Fibroblast of skin of right quadriceps (primary cell): ENCODE data around the gene MYO1E.

ENCODE experiments used
- DNase-seq: peaks from one replicate; pipeline ENCODE4 v3.0.0-alpha.2; 2013

The MYO1E gene

DNA sequence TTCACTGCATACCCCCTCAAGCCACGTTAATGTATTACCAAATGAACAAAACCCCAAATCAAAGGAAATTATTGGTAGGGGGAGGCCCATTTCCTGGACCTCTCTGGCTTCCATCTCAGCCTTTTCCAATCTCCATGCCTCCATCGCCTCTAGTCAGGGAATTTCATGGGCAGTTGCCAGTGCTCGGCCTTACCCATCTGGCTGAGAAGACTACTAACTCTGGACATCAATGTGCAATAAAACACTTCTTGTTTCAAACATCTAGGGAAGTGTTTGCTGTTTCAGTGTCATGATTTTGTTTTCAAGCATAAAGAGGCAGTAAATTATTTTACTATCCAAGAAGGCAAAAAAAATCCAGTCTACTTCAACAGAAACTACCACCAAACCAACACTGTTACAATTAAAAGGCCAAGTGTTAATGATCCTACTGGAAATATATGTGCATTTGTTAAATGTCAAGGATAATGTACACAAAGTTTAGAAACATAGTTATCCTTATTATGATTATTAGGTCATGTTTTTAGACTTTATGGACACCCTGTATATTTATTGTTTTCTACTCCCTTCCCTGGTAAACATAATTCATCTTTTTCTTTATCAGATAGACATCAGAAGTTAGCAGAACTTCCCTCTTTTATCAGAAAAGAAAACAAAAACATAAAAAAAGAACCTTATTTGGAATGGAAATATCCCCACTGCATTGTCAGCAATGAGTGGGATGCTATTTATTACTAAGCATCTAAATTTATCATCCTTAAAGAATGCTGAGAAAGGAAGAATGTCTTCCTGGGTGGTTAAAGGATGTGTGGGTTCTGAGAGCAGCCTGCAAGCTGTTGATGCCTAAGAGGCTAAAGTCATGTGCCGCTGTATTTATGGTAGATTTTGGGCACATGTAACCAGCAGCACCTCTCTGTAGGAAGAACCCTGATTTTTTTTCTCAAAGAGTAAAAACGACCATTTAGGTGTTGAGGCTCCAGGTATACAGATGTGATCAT, 150.9 kb downstream of the MYO1E start:
- DNase-seq: peak; percentile 91

DNA sequence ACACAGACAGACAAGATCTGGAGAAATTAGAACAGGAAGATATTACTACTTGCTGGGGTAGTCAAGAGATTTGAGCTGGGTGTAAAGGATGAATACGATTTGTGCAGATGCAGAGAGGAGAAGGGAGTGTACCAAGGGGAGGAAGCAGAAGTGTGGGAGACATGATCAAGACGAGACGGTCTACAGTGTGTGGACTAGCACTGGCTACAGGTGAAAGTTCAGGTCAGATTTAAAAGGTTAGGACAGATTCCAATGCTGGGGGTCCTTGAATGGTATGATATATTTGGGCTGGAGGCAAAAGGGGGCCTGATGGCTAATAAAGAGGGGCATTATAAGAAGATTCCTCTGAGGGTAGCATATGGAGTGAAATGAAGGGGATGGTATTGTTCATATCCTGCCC, 154.0 kb downstream of the MYO1E start:
- no peak for DNase-seq

DNA sequence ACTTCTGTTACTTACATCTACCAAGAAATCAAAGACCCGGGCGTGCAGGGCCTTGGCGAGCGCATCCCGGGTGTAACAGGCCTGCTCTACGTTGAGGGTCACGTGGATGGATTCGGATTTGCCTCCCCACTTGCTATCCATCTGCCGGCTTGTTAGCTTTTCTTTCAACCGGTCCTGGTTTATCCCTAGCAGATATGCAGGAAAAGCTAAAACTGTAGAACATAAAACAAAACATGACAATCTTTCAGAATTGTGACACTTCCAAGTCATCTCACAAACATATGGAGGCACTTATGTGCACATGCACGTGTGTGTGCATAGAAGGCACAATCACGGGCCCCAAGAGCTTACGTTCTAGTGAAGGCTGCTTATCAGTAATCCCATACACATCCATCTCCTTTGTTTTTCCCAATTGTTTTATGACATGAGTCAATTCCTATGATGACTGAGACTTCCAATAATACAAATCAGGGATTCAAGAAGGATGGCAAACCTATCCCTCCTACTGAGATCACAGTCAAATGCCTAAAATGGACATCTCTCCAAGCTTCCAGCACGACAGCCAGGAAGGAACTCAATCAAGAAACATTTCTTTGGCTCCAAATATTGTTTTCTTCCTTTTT, 154.7 kb downstream of the MYO1E start:
- DNase-seq: no peak

DNA sequence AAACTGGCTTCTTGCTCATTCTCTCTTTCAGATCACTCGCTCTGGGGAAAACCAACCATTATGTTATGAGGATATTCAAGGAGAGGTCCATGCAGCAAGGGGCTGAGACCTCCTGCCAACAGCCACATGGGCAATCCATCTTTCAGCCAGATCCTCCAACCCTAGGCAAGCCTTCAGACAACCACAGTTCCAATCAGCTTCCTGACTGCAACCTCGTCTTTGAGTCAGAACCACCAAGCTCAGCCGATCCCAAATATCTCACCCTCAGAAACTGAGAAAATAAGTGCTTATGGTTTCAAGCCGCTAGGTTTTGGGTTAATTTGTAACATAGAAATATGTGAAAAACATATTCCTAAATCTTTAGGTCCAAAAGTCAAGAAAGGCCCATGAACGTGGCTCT, 155.8 kb downstream of the MYO1E start:
- no peak for DNase-seq

DNA sequence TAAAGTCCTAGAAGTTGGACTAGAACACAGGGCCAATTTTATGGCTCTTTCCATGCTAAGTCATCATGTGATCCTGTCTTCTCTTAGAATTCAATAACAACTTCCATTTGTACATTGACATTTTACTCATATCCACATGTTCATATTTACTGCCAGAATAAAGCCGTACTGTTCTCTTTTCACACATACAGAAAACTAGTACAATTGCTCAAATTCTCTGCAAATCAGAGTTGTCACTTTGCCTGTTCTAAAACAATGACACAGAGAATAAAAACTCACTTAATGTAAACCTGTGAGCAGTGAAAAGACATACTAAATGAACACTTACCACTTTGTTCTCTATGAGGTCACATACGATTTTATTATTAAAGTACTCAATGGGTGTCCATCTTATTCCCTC, 162.5 kb downstream of the MYO1E start:
- DNase-seq: no peak

DNA sequence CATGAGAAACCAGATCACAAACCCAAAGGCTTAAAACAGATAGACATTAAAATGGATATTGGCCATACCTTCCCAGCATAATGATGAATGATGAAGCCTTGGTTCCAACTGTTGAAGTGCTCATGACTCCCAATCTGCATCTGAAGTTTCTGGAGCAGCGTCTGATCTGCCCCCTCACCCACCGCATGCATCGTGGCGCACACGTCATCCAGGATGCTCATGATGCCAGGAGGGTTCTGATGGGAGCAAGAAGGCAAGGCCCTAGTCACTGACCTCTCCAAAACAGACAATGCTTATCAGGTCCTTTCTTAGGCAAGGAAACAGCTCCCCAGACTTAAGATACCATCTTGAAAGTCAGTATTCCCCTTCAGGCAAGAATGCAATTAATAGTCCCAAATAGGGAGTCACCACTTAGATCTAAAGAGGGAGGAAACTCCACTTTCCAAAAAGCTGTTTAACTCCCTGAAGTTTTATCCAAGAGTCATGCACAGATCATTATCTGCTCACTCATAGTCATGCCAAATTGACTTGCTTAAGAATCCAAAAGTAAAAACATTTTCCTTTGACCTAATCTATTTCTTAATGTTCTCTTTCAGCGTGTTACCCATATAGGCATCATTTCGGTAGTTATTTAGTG, 163.9 kb downstream of the MYO1E start:
- DNase-seq: peak; percentile 20

DNA sequence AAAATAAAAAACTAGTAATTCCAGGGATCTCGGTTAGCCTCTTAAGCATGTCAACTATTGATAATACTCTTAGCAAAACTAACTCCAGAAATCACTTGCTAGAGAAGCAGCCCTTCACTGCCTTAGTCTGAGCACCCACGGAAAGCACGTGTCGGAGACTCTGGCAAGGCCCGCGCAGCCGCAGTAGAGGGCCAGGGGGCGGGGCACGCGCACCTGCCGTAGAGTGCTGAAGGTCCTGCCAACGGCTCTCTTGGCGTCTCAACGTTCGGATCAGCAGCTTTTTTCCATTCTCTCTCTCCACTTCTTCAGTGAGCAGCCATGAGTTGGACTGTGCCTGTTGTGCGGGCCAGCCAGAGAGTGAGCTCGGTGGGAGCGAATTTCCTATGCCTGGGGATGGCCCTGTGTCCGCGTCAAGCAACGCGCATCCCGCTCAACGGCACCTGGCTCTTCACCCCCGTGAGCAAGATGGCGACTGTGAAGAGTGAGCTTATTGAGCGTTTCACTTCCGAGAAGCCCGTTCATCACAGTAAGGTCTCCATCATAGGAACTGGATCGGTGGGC, 166.0 kb downstream of the MYO1E start, which contains the start of gene LDHAL6B:
LDHAL6B (plus strand) TSS at position 221 of the 561 bp plus-strand sequence; CDS start at position 319, 98 bp downstream.
- no peak for DNase-seq

DNA sequence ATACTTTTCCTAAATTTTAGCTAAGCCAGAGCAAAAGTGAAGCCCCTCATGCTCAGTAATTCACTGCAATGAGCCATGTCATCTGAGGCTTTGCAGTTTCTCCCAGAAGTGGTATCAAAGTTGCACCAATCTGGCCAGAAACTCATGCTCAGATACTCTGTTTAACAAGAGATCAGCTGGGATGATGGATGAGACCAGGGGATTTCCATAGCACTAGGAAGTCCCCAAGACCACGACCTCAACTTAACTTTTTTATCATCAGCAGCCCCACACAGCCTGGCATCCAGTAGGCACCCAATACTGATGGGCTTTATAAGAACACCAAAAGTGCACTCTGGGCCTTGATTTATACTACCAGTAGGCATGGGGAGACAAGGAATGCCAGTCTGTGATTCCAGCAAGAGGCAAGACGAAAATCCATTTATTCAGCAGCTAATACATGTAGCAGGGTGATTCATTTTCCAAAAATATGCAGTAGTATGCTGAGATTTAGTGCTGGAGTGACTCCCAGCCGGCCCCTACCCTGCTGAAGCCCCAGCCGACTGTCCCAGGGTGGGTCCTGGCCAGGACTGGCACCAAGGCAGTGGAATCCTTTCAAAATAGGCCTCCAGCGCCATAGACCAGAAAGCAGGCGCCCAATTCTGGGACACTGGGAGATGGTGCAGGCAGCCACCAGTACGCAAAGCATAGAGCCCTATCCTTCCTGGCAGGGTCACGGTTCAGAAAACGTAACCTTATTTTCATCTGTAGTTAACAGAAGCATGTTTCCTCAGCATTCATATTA, 166.6 kb downstream of the MYO1E start:
- no peak for DNase-seq

DNA sequence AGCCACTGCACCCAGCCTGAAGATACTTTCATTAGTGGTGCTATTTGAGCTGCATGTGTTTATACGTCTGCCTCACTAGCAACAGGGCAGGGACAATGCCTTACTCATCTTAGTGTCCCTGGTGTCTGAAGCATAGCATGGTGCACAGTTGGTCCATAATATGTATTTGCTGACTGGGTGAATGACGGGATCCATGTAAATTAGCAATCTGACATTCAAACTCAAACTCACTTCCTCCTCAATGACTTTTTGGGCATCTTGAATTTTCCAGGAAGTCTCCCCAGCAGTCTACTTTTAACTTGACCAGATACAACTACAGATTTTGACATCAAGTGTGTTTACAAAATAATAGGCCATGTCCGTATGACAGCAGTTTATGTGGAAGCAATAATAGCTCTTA, 169.0 kb downstream of the MYO1E start:
- no peak for DNase-seq

DNA sequence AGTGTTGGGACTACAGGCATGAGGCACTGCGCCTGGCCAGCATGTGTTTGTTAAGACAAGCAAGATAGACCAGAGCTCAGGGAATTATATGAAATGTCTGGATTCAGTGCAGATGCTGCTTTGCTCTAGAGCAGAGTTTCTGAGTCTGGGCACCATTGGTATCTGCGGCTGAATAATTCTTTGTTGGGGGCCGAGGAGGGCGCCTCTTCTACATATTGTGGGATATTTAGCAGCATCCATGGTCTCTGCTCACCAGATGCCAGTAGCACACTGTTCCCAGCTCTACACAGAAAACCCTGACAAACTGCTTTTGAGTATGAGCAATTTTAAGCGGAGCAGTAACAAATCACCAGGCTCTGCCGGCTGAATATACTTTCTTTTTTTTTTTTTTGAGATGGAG, 169.7 kb downstream of the MYO1E start:
- peak; percentile 18 for DNase-seq

DNA sequence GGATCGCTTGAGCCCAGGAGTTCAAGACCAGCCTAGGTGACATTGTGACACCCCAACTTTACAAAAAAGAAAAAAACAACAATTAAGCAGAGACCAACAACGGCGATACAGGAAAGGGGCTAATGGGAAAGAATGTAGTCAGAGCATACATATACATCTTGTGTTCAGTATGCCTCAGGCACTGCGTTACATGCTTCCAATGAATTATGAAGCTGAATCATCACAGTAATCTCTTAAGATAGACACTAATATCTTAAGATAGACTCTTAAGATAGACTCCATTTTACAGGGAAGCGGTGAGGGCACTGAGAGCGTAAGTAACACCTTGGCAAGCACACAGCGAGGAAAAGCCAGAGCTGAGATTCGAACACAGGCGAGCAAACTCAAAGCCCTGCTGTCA, 172.1 kb downstream of the MYO1E start:
- peak; percentile 46 for DNase-seq

DNA sequence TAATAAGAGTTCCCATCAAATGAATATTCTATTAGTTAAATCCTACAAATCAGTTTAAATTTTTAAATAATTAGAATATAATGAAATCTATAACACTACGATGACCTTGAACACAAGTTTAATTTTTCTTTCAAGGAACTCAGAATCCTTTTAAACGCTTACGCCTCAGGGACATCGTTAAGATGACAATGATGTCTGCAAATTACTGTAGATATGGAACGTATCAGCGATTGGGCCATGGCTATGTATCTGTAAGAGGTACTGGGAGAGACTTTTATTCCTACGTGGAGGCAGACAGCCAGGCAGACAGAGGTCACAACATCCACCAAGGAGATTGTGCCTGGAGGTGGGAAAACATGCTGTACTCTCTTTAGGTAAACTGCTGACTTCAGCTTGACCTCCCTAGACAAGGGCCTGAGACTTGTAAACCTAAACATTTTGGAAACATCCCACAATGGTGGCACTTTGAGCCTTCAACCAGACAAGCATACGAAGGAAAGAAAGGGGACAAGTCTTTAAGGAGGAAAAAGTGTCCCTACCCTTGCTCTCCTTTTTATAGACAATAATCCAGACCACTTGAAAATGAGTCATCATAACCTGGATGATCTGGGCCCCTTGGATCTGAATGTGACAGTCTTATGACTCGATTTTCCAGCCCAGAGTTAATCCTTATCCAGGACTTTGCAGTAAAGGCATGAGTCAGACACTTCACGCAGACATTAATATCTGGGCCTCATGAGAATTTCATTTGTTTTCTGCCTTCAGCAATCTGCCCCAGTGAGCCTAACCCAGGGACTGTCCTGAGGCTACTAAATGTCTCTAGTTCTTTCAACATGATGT, 172.8 kb downstream of the MYO1E start:
- DNase-seq: peak; percentile 82

DNA sequence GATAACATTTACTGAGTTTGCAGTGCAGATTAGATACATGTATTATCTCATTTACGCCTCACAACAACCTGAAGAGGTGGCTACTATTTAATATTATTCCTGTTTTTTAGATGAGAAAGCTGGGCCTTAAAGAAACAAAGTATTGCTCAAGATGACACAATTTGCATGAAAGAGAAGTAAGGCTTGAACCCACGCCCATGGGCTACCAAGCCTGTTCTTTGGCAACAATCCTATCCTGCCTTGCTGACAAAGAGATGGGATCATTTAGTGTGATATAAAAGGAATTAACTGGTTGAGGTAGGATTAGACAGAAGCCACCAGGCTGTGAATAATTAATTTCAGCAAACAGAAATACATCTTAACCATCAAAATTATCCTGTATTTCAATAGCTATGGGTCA, 175.2 kb downstream of the MYO1E start:
- DNase-seq: no peak

DNA sequence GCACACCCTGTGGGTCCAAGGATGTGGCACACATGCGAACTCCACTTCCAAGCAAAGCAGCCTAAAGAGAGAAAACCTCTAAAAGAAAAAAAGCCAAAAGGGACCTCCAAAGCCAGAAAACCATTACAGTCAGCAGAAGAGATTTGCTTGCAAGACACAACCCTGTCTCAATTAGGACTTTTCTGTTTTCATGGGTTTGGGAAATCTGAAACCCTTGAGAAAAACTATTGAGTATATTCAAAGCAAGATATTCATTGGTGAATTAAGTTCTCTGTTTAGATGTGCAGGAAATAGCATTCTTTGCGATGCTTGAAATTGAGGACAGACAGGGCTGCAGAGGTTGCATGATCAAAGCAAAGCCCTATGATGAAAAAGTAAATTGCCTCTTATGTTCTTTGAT, 176.3 kb downstream of the MYO1E start:
- no peak for DNase-seq

DNA sequence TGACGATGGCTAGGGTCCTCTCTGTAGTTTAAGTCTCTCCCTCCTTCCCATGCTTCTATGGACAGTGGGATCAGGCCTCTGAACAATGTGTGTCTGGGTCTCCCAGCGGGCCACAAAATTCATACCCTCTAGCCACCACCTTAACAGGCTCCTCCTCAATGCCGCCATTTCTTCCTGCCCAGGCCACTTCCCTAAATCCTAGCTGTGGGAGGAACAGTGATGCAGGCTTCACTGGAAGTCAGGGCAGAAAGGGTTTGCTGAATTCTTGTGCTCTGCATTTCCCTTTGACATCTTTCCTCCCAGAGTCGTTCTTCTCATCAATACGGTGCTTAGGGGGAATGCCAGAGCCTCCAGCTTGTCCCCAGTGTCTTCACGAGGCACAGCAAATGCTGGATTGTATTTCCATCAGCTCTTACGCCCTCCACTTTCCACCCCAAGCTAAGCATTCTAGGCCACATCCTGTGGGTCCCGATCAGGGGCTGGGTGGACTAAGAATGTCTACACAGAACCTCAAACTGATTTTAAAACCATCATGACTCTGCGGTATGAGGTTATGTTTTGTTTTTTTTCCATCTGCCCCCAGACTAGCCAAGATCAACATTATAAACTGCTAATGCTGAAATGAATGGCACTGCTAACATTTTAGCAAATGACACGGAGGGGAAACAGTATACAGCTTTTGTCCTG, 177.9 kb downstream of the MYO1E start:
- no peak for DNase-seq

DNA sequence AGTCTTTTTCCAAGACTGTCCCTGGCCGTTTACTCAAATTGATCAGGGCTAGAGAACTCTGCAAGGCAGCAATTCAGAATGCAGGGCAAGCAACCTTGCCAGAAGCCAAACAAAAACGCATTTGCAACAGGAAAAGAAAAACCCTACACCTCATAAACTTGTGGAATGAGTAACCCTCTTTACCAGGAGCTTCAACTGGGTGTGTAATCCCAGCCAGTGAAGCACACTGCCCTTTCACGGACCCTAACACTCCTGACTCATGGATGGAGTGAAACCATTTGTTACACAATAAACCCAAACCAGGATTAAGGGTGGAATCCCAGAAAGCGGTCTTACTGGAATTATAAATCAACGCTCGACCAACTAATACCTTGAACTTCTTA, 180.8 kb downstream of the MYO1E start:
- DNase-seq: peak; percentile 98

DNA sequence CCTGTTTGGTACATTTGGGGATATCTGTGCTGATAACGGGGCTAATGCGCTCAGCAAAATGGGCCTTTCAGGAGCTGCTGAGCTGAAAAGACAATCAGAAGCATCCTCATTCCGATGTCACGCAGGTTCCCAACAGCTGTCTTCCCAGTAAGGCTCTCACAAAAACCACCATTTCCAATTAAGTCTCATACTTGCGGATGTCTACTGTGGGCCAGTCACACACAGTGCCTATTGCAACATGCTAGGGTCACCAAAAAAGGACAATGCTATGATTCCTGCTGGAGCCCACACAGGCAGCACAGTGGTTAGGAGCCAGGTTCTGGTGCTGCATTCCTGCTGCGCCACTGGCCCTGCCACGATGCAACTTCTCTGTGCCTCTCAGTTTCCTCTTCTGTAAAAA, 182.4 kb downstream of the MYO1E start:
- no peak for DNase-seq

DNA sequence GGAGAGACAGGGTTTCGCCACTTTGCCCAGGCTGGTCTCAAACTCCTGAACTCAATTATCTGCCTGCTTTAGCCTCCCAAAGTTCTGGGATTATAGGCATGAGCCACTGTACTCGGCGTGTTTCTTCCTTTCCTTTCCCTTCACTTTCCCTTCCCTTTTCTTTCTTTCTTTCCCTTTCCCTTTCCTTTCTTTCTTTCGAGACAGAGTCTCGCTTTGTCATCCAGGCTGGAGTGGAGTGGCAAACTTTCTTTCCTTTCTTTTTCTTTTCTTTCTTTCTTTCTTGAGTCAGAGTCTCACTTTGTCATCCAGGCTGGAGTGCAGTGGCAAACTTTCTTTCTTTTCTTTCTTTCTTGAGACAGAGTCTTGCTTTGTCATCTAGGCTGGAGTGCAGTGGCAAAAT, 183.4 kb downstream of the MYO1E start:
- DNase-seq: no peak

DNA sequence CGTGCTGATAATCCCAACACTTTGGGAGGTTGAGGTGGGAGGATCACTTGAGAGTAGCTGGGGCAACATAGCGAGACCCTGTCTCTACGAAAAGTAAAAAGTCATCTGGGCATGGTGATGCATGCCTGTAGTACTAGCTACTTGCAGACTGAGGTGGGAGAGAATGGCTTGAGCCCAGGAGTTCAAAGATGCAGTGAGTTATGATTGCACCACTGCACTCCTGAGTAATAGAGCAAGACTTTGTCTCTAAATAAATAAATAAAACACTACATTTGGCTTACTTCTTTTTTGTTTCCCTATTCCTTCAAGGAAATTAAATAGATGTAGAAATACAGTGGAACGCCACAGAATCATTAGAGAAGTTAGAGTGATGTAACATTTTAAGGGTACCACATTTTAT, 186.2 kb downstream of the MYO1E start:
- no peak for DNase-seq

DNA sequence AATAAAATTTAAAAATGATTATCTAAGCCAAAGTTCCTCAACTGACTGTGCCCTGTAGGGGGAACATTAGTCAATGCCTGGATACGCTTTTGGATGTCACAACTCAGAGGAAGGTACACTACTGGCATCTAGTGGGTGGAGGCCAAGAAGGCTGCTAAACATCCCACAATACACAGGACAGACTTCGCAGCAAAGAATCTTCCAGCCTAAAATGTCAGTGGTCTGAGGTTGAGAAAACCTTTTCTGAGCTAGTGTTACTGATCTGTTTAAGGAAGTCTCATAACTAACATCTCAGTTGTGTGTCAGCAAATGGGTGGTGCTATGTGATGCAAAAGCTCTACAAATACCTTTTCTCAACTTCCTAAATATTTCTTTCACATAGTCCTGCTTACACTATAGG, 186.9 kb downstream of the MYO1E start:
- no peak for DNase-seq
